Measurements from ENCODE around the gene ANAPC16.
"Not testable (repeated sequence)": the region's sequence is repeated elsewhere in the genome, so short reads cannot be mapped to it uniquely, and the experiment has no call there.

The ANAPC16 gene

GRCh38 chr10:72215611-72216549 lies at the start of gene ANAPC16, which contains the start of gene ASCC1:
Gene ANAPC16, plus strand, starts transcription at chr10:72216012. Its CDS starts 7,903 bp downstream, at chr10:72223915.
Gene ASCC1, minus strand, starts transcription at chr10:72216276. Its CDS starts 2,978 bp downstream, at chr10:72213298.
- peak; percentile 82 to 83 for DNase-seq (ENCODE audit: low read depth in 2 of 2)

DNA sequence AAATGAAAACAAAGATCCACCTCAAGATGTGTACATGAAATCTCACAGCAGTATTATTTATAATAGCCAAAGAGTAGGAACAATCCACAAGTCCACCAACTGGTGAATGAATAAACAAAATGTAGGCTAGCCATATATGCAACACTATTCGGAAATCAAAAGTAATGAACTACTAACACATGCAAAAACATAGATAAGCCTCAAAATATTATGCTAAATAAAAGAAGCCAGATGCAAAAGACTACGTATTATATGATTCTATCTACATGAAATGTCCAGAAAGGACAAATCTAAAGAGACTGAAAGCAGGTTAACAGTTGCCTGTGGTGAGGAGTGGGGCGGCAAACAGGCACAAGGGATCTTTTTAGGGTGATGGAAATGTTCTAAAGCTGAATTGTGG lies 48.7 kb upstream of the ANAPC16 start:
- DNase-seq (ENCODE audit: low read depth in 2 of 2) = no peak

DNA sequence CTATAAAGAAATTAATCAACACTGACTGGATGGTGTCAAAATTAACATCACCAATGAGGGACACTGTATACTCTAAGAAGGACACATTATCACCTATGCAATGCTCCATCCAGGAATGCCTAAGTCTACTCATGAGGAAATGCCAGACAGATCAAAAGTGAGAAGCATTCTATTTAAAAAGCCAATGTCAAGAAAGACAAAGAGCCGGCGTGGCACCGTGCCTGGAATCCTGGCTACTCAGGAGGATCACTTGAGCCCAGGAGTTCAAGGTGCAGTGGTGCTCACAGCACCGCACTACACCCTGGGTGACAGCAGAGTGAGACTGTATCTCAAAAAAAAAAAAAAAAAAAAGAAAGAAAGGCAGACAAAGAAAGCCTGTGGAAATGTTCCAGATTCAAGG lies 45.5 kb upstream of the ANAPC16 start:
- DNase-seq (ENCODE audit: low read depth in 2 of 2) = no peak

DNA sequence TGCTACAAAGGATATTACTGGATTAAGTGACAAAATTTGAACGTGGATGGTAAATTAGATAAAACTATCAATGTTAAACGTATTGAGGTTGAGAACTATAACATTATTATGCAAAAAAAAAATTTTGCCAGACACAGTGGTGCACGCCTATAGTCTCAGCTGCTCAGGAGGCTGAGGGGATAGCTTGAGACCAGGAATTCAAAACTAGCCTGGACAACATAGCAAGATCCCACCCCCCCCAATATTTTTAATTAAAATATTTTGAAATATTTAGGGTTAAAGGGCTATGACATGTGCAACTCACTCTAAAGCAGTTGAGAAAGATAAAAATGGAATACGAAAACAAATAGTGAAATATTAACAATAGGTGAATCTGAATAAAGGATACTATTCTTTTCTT lies 45.1 kb upstream of the ANAPC16 start:
- DNase-seq (ENCODE audit: low read depth in 2 of 2) = no peak

- DNase-seq (ENCODE audit: low read depth in 2 of 2) = peak; percentile 45 to 52
These were observed 44.6 kb upstream of the ANAPC16 start for GRCh38 chr10:72171175-72171630.

DNA sequence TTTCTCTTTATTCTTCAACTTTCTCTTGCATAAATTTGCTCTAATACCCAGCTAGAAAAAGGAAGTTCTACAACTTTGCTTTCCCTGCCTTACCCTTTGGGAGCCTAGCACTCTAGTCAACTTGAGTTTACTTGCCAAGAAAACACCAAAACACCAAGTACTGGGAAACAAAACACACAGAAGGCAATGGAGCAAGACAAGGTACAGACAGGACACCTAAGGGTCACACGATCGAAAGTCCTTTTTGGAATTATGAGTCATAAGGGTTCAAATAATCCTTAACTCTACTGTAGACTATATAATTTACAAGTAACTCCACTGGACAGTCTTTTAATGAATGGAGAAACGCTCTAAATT lies 42.6 kb upstream of the ANAPC16 start:
- no peak for DNase-seq (ENCODE audit: low read depth in 2 of 2)

GRCh38 chr10:72173619-72174296 lies 42.1 kb upstream of the ANAPC16 start:
- DNase-seq (ENCODE audit: low read depth in 2 of 2) = no peak

GRCh38 chr10:72174297-72174662 lies 41.5 kb upstream of the ANAPC16 start:
- DNase-seq (ENCODE audit: low read depth in 2 of 2) = no peak

DNA sequence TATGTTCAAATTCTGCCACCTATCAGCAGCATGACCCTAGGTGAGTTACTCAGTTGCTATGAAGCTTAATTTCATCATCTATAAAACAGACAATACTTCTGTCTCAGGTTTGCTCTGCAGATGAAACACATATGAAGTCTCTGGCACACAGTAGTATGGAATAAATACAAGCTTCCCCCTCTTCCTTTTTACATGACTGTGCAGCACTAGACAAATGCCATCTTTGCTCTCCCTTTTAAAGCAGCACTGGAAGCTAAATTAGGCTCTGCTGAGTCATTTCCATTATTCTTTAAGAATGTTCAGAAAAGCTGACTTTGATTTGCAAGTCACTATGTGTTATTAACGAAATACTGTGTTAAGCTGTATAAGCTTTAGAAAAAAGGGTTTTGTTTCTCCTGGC lies 40.7 kb upstream of the ANAPC16 start:
- peak; percentile 20 to 28 for DNase-seq (ENCODE audit: low read depth in 2 of 2)

- no peak for DNase-seq (ENCODE audit: low read depth in 2 of 2)
These were observed 39.1 kb upstream of the ANAPC16 start for GRCh38 chr10:72176701-72177100.

GRCh38 chr10:72177454-72177853 lies 38.4 kb upstream of the ANAPC16 start:
- no peak for DNase-seq (ENCODE audit: low read depth in 2 of 2)

DNA sequence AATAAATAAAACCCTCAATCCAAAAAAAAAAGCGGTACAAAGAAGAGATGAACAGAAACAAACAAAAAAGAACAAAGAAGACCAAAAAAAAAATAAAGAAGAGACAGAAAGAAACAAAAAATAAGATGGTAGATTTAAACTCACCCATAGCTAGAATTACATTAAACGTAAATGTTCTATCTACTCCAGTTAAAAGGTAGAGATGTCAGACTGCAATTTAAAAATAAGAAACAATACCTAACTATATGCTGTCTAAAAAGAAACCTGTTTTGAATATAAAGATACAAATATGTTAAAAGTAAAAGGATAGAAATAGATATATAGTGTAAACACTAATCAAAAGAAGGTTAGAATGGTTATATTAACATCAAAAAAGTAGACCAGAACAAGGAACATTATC lies 31.7 kb upstream of the ANAPC16 start:
- no peak for DNase-seq (ENCODE audit: low read depth in 2 of 2)

DNA sequence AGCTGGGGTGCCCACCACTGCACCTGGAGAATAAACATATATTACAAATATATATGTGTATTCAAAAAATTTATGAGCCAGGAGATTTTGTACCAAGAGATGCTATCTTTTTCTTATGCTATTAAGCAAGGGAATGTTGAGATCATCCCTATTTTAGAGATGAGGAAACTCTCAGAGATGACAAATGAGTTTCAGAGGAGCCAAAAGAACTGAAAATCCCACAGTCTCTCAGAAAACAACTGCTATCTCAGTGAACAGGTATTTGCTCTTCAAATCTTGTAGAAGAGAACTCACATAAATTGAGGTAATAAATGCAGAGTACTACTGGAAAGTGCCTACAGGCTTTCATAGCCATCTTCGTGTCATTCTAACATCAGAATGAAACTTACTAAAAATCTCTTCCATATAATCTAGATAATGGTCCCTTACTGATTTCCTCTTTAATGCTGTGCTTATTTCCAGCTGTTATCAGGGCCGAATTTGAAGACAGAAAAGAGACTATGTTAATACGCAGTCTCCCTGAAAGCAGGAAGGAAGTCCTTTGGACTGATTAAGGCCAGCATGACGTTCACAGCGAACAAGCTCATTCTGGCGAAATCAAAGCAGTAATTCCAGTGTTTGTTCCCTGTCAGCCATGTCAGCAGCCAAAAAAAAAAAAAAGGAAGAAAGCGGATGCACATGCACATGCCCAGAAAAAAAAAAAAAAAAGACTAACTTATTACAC lies 29.4 kb upstream of the ANAPC16 start:
- DNase-seq (ENCODE audit: low read depth in 2 of 2) = peak in 1 of 2 experiments; percentile 24

DNA sequence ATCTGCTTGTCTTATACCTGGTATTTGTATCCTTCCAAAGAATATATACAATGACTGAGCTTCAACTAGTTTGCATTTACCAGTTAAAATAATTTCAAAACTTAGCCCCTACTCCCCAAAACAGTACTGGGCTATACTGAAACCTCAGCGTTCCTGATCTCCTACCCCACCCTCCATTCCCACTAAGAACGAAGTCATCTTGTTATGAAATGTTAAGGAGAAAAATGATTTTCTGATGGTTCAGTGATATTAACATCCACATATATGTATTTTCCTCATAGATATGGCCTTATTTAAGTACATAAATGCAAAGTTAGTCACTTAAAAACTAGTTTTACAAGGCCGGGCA lies 28.9 kb upstream of the ANAPC16 start:
- DNase-seq (ENCODE audit: low read depth in 2 of 2) = no peak

DNA sequence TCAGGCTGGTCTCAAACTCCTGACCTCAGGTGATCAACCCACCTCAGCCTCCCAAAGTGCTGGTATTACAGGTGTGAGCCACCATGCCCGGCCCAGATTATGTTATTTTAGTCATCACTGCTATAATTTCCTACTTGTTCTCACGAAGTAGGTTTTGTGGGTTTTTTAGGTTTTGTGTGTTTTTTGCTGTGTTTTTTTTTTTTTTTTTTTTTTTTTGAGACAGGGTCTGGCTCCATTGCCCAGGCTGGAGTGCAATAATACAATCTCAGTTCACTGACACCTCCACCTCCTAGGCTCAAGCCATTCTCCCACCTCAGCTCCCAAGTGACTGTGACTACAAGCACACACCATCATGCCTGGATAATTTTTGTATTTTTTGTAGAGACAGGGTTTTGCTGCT lies 20.9 kb upstream of the ANAPC16 start:
- no peak for DNase-seq (ENCODE audit: low read depth in 2 of 2)

DNA sequence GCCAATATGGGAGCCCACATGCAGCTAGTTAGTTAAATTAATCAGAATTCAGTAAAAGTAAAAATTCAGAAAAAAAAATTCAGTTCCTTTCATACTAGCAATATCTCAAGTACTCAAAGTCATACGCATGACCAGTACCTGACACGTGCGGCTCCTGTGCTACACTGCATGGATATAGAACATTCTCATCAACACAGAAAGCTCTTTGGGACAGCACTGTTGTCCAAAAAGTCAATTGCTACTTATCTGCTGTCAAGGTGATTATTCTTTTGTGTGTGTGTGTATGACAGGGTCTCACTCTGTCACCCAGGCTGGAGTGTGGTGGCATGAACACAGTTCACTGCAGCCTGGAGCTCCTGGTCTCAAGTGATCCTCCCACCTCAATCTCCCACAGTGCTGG lies 14.9 kb upstream of the ANAPC16 start:
- no peak for DNase-seq (ENCODE audit: low read depth in 2 of 2)

DNA sequence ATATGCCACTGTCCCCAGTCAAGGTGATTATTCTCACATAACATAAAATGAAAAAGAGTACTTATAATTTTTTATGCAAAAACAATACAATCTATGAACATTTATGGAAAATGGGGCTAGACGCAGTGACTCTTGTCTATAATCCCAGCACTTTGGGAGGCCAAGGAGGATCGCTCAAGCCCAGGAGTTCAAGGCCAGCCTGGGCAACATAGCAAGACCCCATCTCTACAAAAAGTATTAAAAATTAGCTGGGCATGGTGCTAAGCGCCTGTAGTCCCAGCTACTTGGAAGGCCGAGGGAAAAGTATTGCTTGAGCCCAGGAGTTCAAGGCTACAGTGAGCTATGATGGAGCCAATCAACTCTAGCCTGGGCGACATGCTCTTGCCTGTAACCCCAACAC lies 14.5 kb upstream of the ANAPC16 start:
- no peak for DNase-seq (ENCODE audit: low read depth in 2 of 2)

DNA sequence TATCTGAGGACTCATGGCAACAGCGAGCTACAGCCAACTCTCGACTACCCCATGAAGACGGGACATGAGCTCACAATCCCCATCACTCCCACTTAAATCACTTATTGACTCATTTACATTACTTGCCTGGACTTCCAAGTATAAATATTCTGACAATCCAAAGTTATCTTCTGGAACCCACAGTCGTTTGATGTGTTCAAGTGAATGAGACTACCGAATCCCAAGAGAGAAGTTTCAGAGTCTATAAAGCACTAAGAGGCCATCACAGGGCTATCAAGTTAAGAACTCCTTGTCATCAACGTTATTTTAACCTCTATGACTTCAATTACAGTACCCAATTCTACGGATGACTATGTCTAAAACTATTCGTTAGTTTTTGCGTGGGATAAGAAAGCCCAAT lies 11.5 kb upstream of the ANAPC16 start:
- no peak for DNase-seq (ENCODE audit: low read depth in 2 of 2)

DNA sequence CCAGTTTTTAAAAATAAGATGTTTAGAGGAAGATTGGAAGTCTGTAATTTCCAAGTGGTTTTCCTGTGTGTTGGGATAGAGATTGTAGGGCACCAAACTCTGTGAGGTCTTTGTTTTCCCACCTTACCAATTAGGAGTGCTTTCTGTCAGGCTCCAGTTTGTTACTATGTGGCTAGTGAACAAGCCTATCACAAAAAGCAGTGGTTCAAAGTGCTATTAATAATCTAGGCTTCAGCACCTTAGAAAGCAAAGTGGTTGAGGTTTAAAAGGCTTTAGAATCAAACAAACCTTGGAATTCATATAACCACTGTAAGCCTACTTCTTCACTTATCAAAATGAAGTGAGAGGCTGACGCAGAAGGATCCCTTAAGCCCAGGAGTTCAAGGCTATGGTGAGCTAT lies 11.1 kb upstream of the ANAPC16 start:
- DNase-seq (ENCODE audit: low read depth in 2 of 2) = no peak

- no peak for DNase-seq (ENCODE audit: low read depth in 2 of 2)
These were observed 9.1 kb upstream of the ANAPC16 start for GRCh38 chr10:72206511-72207229.

DNA sequence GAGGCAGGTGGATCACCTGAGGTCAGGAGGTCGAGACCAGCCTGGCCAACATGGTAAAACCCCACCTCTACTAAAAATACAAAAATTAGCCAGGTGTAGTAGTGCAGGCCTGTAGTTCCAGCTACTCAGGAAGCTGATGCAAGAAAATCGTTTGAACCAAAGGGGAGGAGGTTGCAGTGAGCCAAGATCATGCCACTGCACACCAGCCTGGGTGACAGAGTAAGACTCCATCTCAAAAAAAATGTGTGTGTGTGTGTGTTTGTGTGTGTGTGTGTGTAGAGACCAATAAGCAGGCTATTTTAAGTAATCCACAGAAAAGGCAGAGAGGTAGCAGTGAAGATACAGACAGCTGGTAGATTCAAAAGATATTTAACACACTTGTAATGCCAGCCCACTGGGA lies 7.3 kb upstream of the ANAPC16 start:
- not testable (repeated sequence) for DNase-seq (ENCODE audit: low read depth in 2 of 2)

GRCh38 chr10:72211381-72211780 lies 4.4 kb upstream of the ANAPC16 start:
- DNase-seq (ENCODE audit: low read depth in 2 of 2) = not testable (repeated sequence)

Data from fibroblast of skin of left quadriceps (primary cell).